ENCODE measurements around the gene MON1B.

DNA sequence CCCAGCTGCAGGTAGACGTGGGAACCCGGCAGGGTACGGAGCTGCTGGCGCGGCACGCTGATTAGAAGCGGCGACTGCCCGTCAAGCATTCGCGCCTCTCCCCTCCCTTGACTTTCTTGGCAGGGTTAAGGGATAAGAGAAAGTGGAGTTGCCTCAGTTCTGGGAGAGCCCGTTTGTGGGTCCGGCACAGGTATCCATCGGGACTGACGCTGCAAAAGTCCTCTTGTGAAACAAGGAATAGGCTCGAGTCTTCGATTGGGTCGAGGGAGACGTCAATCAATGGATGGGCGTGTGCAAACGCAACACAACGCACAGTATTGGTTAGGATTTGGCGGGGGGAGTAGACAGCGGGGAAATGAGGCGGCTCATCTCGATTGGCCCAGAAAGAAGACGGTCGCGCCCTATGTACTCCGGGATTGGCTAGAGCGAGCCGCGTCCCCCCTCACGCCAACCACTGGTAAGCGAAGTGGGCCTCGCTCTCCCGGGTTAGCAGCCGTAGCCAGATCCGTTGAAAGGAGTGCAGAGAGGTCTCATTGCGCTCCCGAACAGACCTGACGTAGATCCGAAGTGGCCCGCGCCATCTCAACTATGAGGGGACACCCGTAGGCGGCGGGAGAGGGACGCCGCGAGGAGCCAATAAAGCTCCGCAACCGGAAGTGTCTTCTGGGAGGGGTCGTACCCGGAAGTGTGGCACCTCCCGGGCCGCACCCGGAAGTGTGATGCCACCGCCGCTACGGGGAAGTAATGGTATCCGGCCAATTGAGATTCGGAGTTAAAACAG lies at the start of gene MON1B:
- no peak for TF ChIP-seq CTCF (conservative IDR thresholded peaks at IDR 0.05; ENCODE audit: low read length)
- TF ChIP-seq EZH2phosphoT487 (IDR thresholded peaks at IDR 0.05; ENCODE audit: borderline replicate concordance), result no peak

Data from Loucy (cell line).